Measurements from ENCODE around the gene GAS7. TPM values are rescaled to one million over a fixed set of nuclear protein-coding genes. Genes with fewer than 3 reads are reported as not detected.

GAS7 gene
- total RNA-seq, 1 experiment from 2014 or later: 6.0 TPM

- Histone ChIP-seq H3K4ac (ENCODE audit: low read depth, low read length) (no peak overlapping the region), H2BK120ac (ENCODE audit: low read depth, low read length, poor library complexity, severe bottlenecking) (no peak overlapping the region), H2AK5ac (ENCODE audit: insufficient read length, low read length) (no peak overlapping the region), H4K91ac (ENCODE audit: insufficient read length, low read depth, low read length) (no peak overlapping the region), H3K14ac (ENCODE audit: insufficient read depth, low read length) (no peak overlapping the region), H3T11ph (ENCODE audit: low read length) (no peak overlapping the region), H3K4me2 (ENCODE audit: insufficient read depth, insufficient read length, low read length) (no peak overlapping the region), H3K18ac (ENCODE audit: insufficient read length, low read depth, low read length) (no peak overlapping the region), H2BK5ac (ENCODE audit: insufficient read length, low read length) (no peak overlapping the region), H4K20me1 (ENCODE audit: control insufficient read depth, insufficient read depth, insufficient read length) (no peaks in the 10 kb centered on the region), H3K79me1 (ENCODE audit: insufficient read depth, low read depth, low read length, poor library complexity, severe bottlenecking) (no peaks in the 10 kb centered on the region), H3K9me3 (ENCODE audit: control insufficient read depth, low read depth, low read length) (no peaks in the 10 kb centered on the region), H3K79me2 (ENCODE audit: insufficient read depth, low read length) (no peaks in the 10 kb centered on the region), H3K4me1 (ENCODE audit: insufficient read depth, low read length) (no peaks in the 10 kb centered on the region), H3K23me2 (ENCODE audit: insufficient read length, low read depth, low read length, poor library complexity, severe bottlenecking) (no peaks in the 10 kb centered on the region), H3K56ac (ENCODE audit: insufficient read length, low read depth, low read length) (no peak overlapping the region), H4K8ac (replicated peaks; ENCODE audit: insufficient read length, low read depth, low read length) (no peak overlapping the region), H3K9ac (ENCODE audit: extremely low read depth, insufficient read length, low read length) (no peak overlapping the region), H2AFZ (ENCODE audit: low read length) (no peak overlapping the region), H2BK15ac (ENCODE audit: low read depth, low read length) (no peak overlapping the region), H3K27ac (ENCODE audit: insufficient read length, low read depth, low read length) (no peak overlapping the region), H3K23ac (ENCODE audit: insufficient read length, low read depth, low read length) (no peak overlapping the region), H2BK20ac (ENCODE audit: low read depth, low read length, poor library complexity, severe bottlenecking) (no peak overlapping the region), H4K5ac (ENCODE audit: insufficient read length, low read depth, low read length) (no peak overlapping the region), H2BK12ac (ENCODE audit: insufficient read length, low read depth, low read length) (no peak overlapping the region), H3K27me3 (ENCODE audit: insufficient read depth, low read length) (no peaks in the 10 kb centered on the region)
- Mint-ChIP-seq H3K36me3 (ENCODE audit: insufficient read depth in 1 of 3, low read depth in 3 of 3) (no peaks in the 10 kb centered on the region), H3K4me1 (no peaks in the 10 kb centered on the region), H3K9me3 (peaks cover 0 to 3% of the 10 kb centered on the region in 2 experiments; a peak in 1 of 5 replicates), H3K4me3 (no peak overlapping the region), H3K27me3 (ENCODE audit: low read depth) (peaks cover 2% of the 10 kb centered on the region; the same call in 1 of the 2 replicates), H3K27ac (no peak overlapping the region)
- no peak for DNase-seq
- no CpG with 5 or more reads among the region's 4 CpGs for WGBS (ENCODE audit: extremely low coverage, insufficient read length, low lambda C conversion rate)
- no peak for TF ChIP-seq CTCF (conservative IDR thresholded peaks at IDR 0.05)
Measured at GRCh38 chr17:10241781-10242180, 43.4 kb upstream of the GAS7 start.
